Urinary bladder (tissue), 4 donors: ENCODE data around the gene TMEM145. TPM values are rescaled to one million over a fixed set of nuclear protein-coding genes. Genes with fewer than 3 reads are reported as not detected.

Source experiments
- DNase-seq: peaks from one replicate; pipeline ENCODE4 v3.0.0-alpha.2; 2015; ENCODE audit errors: extremely low spot score
- H3K27ac ChIP-seq: one replicate; pipeline ENCODE4 v1.5.1; 2013; ENCODE audit warnings: low read depth, mild to moderate bottlenecking, moderate library complexity
- H3K36me3 ChIP-seq: one replicate; pipeline ENCODE4 v1.6.1; 2013; ENCODE audit warnings: mild to moderate bottlenecking, moderate library complexity; ENCODE audit not compliant: insufficient read depth
- H3K4me1 ChIP-seq: one replicate; pipeline ENCODE4 v1.6.1; 2013; ENCODE audit warnings: mild to moderate bottlenecking, moderate library complexity; ENCODE audit not compliant: insufficient read depth
- H3K4me3 ChIP-seq: one replicate; pipeline ENCODE4 v1.5.1; 2013; ENCODE audit warnings: low read depth, low read length
- WGBS: extraction: QIAGEN DNeasy Blood & Tissue Kit; methylation state at CpG from one replicate; pipeline ENCODE4 v1.1.7; 2013; 5-methylcytosine and 5-hydroxymethylcytosine counted together
- polyA plus RNA-seq: library from polyadenylated mRNA; stranded (reverse); fragments of 200-250 nt; gene quantifications from one replicate; pipeline ENCODE4 v1.2.3, GENCODE V29; 2013
- total RNA-seq: library from RNA; depleted of rRNA; stranded (reverse); fragments of >200 nt; gene quantifications from one replicate; pipeline ENCODE4 v1.2.3, GENCODE V29; 2014
- donor health status: healthy with polysubstance abuse.
- donor health status: healthy.

TMEM145 gene
- total and polyA plus RNA-seq, 2 donors: 0.94 TPM; not detected in 1

GRCh38 chr19:42272989-42273406 lies 40.1 kb upstream of the TMEM145 start:
- no peaks in the 10 kb centered on the region for H3K36me3 ChIP-seq
- no peak for DNase-seq
- no peak overlapping the region for H3K4me3 ChIP-seq
- no peak overlapping the region for H3K27ac ChIP-seq
- H3K4me1 ChIP-seq: no peaks in the 10 kb centered on the region
- WGBS: 94% methylated on average over 23 of the region's 23 CpGs

GRCh38 chr19:42273407-42274064 lies 39.6 kb upstream of the TMEM145 start:
- 94% methylated on average over 43 of the region's 43 CpGs for WGBS
- no peak for DNase-seq
- Histone ChIP-seq H3K27ac (no peak overlapping the region), H3K36me3 (no peaks in the 10 kb centered on the region), H3K4me3 (no peak overlapping the region), H3K4me1 (no peaks in the 10 kb centered on the region)

DNA sequence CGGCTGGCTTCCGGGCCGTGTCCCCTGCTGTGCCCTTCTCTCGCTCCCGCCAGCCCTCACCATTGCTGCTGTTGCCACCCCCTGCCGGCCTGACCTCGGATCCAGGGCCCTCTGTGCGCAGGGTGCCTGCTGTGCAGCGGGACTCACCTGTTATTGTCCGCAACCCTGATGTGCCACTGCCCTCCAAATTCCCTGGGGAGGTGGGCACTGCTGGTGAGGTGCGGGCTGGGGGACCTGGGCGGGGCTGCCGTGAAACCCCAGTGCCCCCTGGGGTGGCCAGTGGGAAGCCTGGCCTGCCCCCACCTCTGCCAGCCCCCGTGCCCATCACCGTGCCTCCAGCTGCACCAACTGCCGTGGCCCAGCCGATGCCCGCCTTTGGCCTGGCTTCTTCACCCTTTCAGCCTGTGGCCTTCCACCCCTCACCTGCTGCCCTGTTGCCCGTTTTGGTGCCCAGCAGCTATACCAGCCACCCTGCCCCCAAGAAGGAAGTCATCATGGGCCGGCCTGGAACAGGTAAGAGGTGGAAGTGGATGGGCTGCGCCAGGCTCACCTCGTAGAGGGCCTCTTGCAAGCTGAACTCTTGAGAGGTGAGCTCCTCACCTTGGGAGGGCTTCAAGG lies 38.9 kb upstream of the TMEM145 start:
- 92% methylated on average over 22 of the region's 22 CpGs for WGBS
- H3K27ac ChIP-seq: no peak overlapping the region
- no peaks in the 10 kb centered on the region for H3K4me1 ChIP-seq
- H3K4me3 ChIP-seq: no peak overlapping the region
- DNase-seq: no peak
- no peaks in the 10 kb centered on the region for H3K36me3 ChIP-seq

GRCh38 chr19:42275103-42275502 lies 38.0 kb upstream of the TMEM145 start:
- Histone ChIP-seq H3K36me3 (no peaks in the 10 kb centered on the region), H3K4me3 (no peak overlapping the region), H3K27ac (no peak overlapping the region), H3K4me1 (no peaks in the 10 kb centered on the region)
- no peak for DNase-seq
- WGBS: 69% methylated on average over 7 of the region's 7 CpGs

DNA sequence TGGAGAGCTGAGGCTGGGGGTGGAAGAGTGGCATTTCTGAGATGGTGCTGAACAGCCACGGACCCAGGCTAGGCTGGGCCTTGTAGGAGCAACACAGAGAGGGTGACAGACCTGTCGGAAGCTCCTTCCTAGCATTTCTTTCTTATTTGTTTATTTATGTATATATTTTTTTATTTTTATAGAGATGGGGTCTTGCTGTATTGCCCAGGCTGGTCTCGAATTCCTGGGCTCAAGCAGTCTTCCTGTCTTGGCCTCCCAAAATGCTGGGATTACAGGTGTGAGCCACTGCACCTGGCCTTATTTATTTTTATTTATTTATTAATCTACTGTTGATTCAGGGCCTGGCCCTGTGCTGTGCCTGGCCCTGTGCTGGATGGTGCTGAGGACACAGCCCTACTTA lies 37.6 kb upstream of the TMEM145 start:
- 91% methylated on average over 3 of the region's 3 CpGs for WGBS
- no peak for DNase-seq
- no peaks in the 10 kb centered on the region for H3K36me3 ChIP-seq
- H3K27ac ChIP-seq: no peak overlapping the region
- no peaks in the 10 kb centered on the region for H3K4me1 ChIP-seq
- no peak overlapping the region for H3K4me3 ChIP-seq

- H3K4me1 ChIP-seq: no peaks in the 10 kb centered on the region
Observed at GRCh38 chr19:42276284-42276683, 36.8 kb upstream of the TMEM145 start.

GRCh38 chr19:42276821-42277220 lies 36.3 kb upstream of the TMEM145 start:
- peaks cover 3% of the 10 kb centered on the region for H3K4me1 ChIP-seq
- WGBS: 82% methylated on average over 4 of the region's 4 CpGs
- no peaks in the 10 kb centered on the region for H3K36me3 ChIP-seq
- H3K27ac ChIP-seq: no peak overlapping the region
- H3K4me3 ChIP-seq: no peak overlapping the region
- DNase-seq: no peak

More at GRCh38 chr19:42276284-42276683, 36.8 kb upstream of the TMEM145 start:
- WGBS: 66% methylated on average over 3 of the region's 3 CpGs
- no peak for DNase-seq
- Histone ChIP-seq H3K36me3 (no peaks in the 10 kb centered on the region), H3K27ac (no peak overlapping the region), H3K4me3 (no peak overlapping the region)

- no peak overlapping the region for H3K4me3 ChIP-seq
- DNase-seq: no peak
Observed at GRCh38 chr19:42277821-42278451, 35.2 kb upstream of the TMEM145 start.

DNA sequence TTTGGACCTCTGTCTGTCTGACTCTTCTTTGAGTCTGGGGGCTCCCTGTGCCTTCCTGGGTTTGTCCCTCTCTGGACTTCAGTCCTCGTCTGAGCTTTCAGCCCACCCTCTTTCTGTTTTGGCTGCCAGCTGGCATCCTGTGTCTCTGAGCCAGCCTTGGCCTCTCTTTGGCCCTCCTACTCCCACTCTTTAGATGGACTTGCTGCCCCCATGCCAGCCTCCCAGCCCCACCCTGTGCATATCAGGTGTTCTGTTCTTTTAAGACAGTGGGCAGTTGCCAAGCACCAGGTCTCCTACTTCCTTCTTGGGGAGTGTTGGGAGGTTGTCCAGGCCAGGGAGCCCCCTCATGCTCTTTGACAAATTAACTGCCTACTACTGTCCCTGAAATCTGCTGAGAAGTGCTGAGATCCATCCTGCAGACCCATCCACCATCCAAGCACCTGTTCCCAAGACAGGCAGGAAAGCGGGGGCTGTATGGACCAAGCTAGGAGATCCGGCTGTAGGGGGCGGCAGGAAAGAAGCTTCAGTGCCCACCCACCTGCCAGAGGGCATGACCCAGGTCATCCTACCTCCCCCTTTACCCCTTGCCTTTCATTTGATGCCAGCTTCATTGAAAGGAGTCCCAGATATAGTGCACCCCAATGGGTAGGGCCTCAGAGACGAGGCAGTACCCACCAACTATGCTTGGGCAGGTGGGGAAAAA lies 34.5 kb upstream of the TMEM145 start:
- DNase-seq: no peak
- H3K4me3 ChIP-seq: no peak overlapping the region
- H3K4me1 ChIP-seq: peaks cover 3% of the 10 kb centered on the region
- 62% methylated on average over 5 of the region's 5 CpGs for WGBS
- H3K27ac ChIP-seq: no peak overlapping the region
- no peaks in the 10 kb centered on the region for H3K36me3 ChIP-seq

More at GRCh38 chr19:42277821-42278451, 35.2 kb upstream of the TMEM145 start:
- WGBS: 34% methylated on average over 10 of the region's 10 CpGs
- Histone ChIP-seq H3K4me1 (peaks cover 3% of the 10 kb centered on the region), H3K27ac (peak overlapping the region; percentile 25), H3K36me3 (no peaks in the 10 kb centered on the region)

- no peak for DNase-seq
- Histone ChIP-seq H3K36me3 (no peaks in the 10 kb centered on the region), H3K4me3 (peak overlapping the region; percentile 65), H3K4me1 (peaks cover 3% of the 10 kb centered on the region), H3K27ac (peak overlapping the region; percentile 91)
- 13% methylated on average over 6 of the region's 6 CpGs for WGBS
Observed at GRCh38 chr19:42279155-42279901, 33.8 kb upstream of the TMEM145 start.

DNA sequence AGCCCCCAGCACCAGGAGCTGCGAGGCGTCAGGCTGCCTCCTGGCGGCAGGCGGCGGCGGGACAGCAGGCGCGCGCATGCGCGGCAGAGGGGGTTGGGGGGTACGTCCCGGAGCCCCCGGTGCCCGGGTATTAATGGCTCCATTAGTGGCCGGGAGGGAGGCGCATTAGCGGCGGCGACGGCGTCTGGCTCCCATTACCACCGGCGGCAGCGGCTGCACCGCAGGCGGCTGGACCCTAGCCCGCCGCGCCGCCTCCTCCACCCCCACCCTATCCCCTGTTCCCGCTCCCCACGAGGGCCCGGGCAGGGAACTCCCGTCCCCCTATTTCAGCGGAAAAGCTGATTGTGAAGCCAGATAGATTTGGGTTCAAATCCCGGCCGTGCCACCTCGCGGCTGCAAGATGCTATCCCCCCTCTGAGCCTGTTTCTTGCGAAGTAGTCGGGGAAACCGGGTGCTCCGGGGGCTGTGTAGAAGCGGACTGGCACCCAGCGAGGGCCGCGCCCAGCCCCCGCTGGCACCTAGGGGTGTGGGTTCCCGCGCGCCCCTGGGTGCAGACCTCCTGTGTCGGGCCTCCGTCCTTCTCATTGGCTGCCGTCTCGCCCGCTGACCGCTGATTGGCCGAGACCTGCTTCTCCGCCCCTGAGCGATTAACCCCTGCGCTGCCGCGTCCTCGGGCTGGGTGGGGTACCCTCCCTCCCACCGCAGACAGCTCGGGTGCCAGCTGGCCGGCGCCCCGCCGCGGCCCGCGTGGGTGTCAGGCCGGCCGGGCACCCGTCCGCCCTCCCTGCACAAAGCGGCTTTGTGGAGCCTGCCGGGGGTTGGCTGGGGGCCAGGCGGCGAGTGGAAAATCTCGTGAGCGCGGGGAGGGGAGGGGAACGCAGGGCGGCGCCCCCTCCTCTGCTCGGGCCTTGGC lies 33.0 kb upstream of the TMEM145 start:
- under 1% methylated on average over 89 of the region's 89 CpGs for WGBS
- Histone ChIP-seq H3K27ac (peak overlapping the region; percentile 91), H3K36me3 (no peaks in the 10 kb centered on the region), H3K4me3 (peak overlapping the region; percentile 65), H3K4me1 (peaks cover 3% of the 10 kb centered on the region)
- DNase-seq: no peak

GRCh38 chr19:42280815-42281145 lies 32.3 kb upstream of the TMEM145 start:
- Histone ChIP-seq H3K4me3 (peak overlapping the region; percentile 65), H3K27ac (peak overlapping the region; percentile 91), H3K4me1 (peaks cover 3% of the 10 kb centered on the region), H3K36me3 (no peaks in the 10 kb centered on the region)
- no peak for DNase-seq
- WGBS: under 1% methylated on average over 20 of the region's 20 CpGs
